ENCODE measurements around the gene KRTAP9-4.
"Not testable (repeated sequence)": the region's sequence is repeated elsewhere in the genome, so short reads cannot be mapped to it uniquely, and the experiment has no call there.

- TF ChIP-seq CTCF (conservative IDR thresholded peaks at IDR 0.05; ENCODE audit: low read depth, low read length); EZH2phosphoT487 (IDR thresholded peaks at IDR 0.05; ENCODE audit: borderline replicate concordance, low read length): not testable (repeated sequence)
Measured at GRCh38 chr17:41237949-41238437, 11.5 kb upstream of the KRTAP9-4 start, which contains the start of gene KRTAP9-8.

All from PC-3 (cell line).